Myocyte (in vitro differentiated cells): ENCODE measurements around the gene GSTK1. TPM values are rescaled to one million over a fixed set of nuclear protein-coding genes. Genes with fewer than 3 reads are reported as not detected.
A peak's percentile ranks its signal among the peaks of the same experiment; 100 is the strongest.

Experiments
- DNase-seq: peaks from one replicate; pipeline ENCODE4 v3.0.0-alpha.2; 2012; ENCODE audit warnings: low read depth
- total RNA-seq: library from RNA; depleted of rRNA; stranded (reverse); fragments of >200 nt; gene quantifications from 2 replicates; pipeline ENCODE4 v1.2.3, GENCODE V29; 2014

Gene GSTK1
- total RNA-seq, 1 donor from 2014 or later, result 208 TPM

DNA sequence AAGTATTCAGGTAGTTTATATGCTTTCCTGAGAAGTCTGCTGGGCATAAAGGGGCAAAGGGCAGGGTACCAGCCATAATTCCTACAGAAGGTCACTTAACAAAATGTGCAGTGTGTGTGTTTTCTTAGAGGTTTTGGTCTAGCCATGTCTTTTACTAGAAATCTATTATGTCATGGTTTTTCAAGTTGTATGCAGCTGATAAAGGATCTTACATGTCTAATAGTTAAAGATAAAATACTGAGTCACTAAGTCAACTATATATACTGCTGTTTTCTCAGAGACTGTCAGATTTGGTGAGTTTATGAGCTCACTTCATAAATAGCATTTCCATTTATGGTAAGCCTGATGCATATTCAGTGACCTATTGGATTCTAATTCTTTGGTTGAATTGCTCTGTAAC lies 32.6 kb downstream of the GSTK1 start:
- no peak for DNase-seq

- no peak for DNase-seq
Observed at GRCh38 chr7:143296686-143297085, 33.4 kb downstream of the GSTK1 start.

DNA sequence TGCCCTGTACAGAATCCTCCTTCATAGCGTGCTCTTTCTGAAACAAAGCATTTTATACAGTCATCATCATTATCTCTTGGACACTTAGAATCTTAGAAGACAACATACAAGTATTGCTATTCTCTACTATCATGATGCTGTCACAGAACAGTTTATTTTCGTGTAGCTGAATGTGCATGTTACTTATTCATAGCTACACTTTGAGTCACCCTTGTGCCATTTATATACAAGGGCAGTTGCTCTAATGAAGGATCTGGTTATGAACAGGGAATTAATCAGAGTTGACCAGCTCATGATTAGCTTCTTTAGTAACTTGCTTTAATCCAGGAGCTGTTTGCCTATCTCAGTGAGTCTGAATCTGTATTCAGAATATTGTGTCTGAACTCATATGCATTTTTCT lies 36.1 kb downstream of the GSTK1 start:
- DNase-seq, result peak; percentile 59

- peak; percentile 31 for DNase-seq
Observed at GRCh38 chr7:143299840-143300239, 36.6 kb downstream of the GSTK1 start.

- DNase-seq, result no peak
Observed at GRCh38 chr7:143300959-143301935, 38.0 kb downstream of the GSTK1 start.

- DNase-seq, result no peak
Observed at GRCh38 chr7:143303733-143304132, 40.5 kb downstream of the GSTK1 start.

GRCh38 chr7:143304938-143305337 lies 41.7 kb downstream of the GSTK1 start:
- no peak for DNase-seq

- DNase-seq, result peak; percentile 56
Observed at GRCh38 chr7:143305423-143306070, 42.3 kb downstream of the GSTK1 start.

GRCh38 chr7:143308632-143309031 lies 45.4 kb downstream of the GSTK1 start:
- DNase-seq, result no peak

DNA sequence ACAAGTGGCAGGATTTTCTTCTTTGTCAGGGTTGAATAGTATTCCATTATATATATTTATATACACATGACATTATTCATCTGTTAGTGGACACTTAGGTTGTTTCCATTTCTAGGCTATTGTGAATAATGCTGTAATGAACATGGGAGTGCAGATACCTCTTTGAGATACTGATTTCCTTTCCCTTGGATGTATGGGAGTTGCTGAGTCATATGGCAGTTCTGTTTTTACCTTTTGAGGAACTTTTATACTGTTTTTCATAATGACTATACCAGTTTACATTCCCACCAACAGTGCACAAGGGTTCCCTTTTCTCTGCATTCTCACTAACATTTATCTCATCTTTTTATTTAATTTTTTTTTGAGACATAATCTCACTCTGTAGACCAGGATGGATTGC lies 50.9 kb downstream of the GSTK1 start:
- DNase-seq, result no peak

DNA sequence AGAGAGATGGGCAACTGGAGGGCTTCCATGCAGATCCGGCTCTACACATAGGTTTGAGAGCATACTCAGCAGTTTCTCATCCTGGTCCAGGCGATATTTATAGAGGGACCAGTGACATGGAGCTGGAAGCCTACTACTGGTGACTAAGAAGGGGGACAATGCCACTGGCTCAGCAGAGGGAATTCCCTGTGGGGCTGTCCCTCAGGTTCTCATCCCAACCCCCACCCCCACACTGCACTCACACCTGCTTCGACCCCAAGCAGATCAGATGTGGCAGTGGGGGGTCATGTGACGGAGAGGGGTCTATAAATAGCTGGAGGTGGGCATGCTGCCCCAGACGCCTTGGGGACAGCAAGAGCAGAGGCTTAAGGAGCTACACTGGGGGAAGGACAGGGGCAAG lies 52.5 kb downstream of the GSTK1 start, which contains the start of gene CLCN1:
CLCN1 (plus strand) TSS at position 336 of the 400 bp plus-strand sequence. CDS start 102 bp downstream, outside the sequence.
- peak; percentile 77 for DNase-seq

GRCh38 chr7:143316492-143316891 lies 53.3 kb downstream of the GSTK1 start:
- DNase-seq, result no peak

GRCh38 chr7:143318661-143319060 lies 55.4 kb downstream of the GSTK1 start:
- DNase-seq, result peak; percentile 94

Other genes with a start within 250 kb of the GSTK1 start
- gene OR9A2, start 236.3 kb upstream of the GSTK1 start, total RNA-seq, result not detected in 2 replicates
- gene OR6V1, start 211.1 kb upstream of the GSTK1 start, total RNA-seq, result not detected in 2 replicates
- gene PIP, start 131.4 kb upstream of the GSTK1 start, total RNA-seq, result not detected in 2 replicates
- gene TAS2R39, start 80.0 kb upstream of the GSTK1 start, total RNA-seq, result not detected in 2 replicates
- gene TAS2R40, start 41.4 kb upstream of the GSTK1 start, total RNA-seq, result not detected in 2 replicates
- 0.29 TPM in 1 of 2 replicates, not detected in the other for gene TMEM139, start 21.5 kb downstream of the GSTK1 start, total RNA-seq
- gene CASP2, start 24.9 kb downstream of the GSTK1 start, total RNA-seq, result 6.0 and 8.8 TPM in 2 replicates
- gene CLCN1, start 52.7 kb downstream of the GSTK1 start, total RNA-seq, result not detected in 2 replicates
- gene FAM131B, start 99.3 kb downstream of the GSTK1 start, total RNA-seq, result 1.1 and 1.5 TPM in 2 replicates
- gene ZYX, start 117.9 kb downstream of the GSTK1 start, total RNA-seq, result 80.1 and 82.6 TPM in 2 replicates
- gene EPHA1, start 145.4 kb downstream of the GSTK1 start, total RNA-seq, result not detected in 2 replicates
- not detected in 2 replicates for gene TAS2R60, start 180.0 kb downstream of the GSTK1 start, total RNA-seq
- gene TAS2R41, start 214.4 kb downstream of the GSTK1 start, total RNA-seq, result not detected in 2 replicates